HepG2 (cell line): ENCODE data around the gene VAV2. TPM values are rescaled to one million over a fixed set of nuclear protein-coding genes. Genes with fewer than 3 reads are reported as not detected.

Experiments
- ARHGAP35 ChIP-seq: sonication (generic); formaldehyde crosslinking; IDR thresholded peaks from 2 replicates; pipeline ENCODE4 v1.9.0; 2022; ENCODE audit warnings: mild to moderate bottlenecking, inconsistent platforms, moderate library complexity, missing genetic modification reagents, borderline replicate concordance
- CEBPG ChIP-seq: IDR thresholded peaks from 2 replicates; pipeline ENCODE4 v1.6.1; 2016
- ELF1 ChIP-seq: sonication (generic); formaldehyde crosslinking; IDR thresholded peaks from 2 replicates; pipeline ENCODE4 v1.4.0; 2020; ENCODE audit warnings: missing genetic modification reagents
- FOXK1 ChIP-seq: sonication (generic); formaldehyde crosslinking; IDR thresholded peaks from 2 replicates; pipeline ENCODE4 v1.4.0; 2020; ENCODE audit warnings: low read depth, missing genetic modification reagents, borderline replicate concordance
- HIVEP1 ChIP-seq: sonication (generic); formaldehyde crosslinking; IDR thresholded peaks from 2 replicates; pipeline ENCODE4 v1.4.0; 2020; ENCODE audit warnings: mild to moderate bottlenecking, missing genetic modification reagents
- NFATC3 ChIP-seq: sonication (generic); formaldehyde crosslinking; IDR thresholded peaks from 2 replicates; pipeline ENCODE4 v1.5.1; 2020; ENCODE audit warnings: mild to moderate bottlenecking, missing genetic modification reagents
- RBM39 ChIP-seq: fragments of 200-400 bp; formaldehyde crosslinking; IDR thresholded peaks from one replicate; pipeline ENCODE4 v1.6.1; 2018; ENCODE audit warnings: antibody characterized with exemption, mild to moderate bottlenecking, low read depth, low read length; ENCODE audit not compliant: poor library complexity, severe bottlenecking
- SALL1 ChIP-seq: sonication (generic); formaldehyde crosslinking; IDR thresholded peaks from 2 replicates; pipeline ENCODE4 v1.8.0; 2022; ENCODE audit warnings: mild to moderate bottlenecking, missing genetic modification reagents
- ZNF251 ChIP-seq: sonication (generic); formaldehyde crosslinking; IDR thresholded peaks from 2 replicates; pipeline ENCODE4 v1.9.0; 2021; ENCODE audit warnings: mild to moderate bottlenecking, missing genetic modification reagents
- ZNF367 ChIP-seq: sonication (generic); formaldehyde crosslinking; IDR thresholded peaks from 2 replicates; pipeline ENCODE4 v1.4.0; 2020; ENCODE audit warnings: missing genetic modification reagents, borderline replicate concordance
- ZNF549 ChIP-seq: sonication (generic); formaldehyde crosslinking; IDR thresholded peaks from 2 replicates; pipeline ENCODE4 v1.5.0; 2020; ENCODE audit warnings: missing genetic modification reagents
- ZNF567 ChIP-seq: sonication (generic); formaldehyde crosslinking; IDR thresholded peaks from 2 replicates; pipeline ENCODE4 v1.8.1; 2023; ENCODE audit warnings: mild to moderate bottlenecking, missing genetic modification reagents, borderline replicate concordance
- ZNF652 ChIP-seq: IDR thresholded peaks from 2 replicates; pipeline ENCODE4 v1.6.1; 2016; ENCODE audit warnings: low read depth, borderline replicate concordance
- ZNF766 ChIP-seq: sonication (generic); formaldehyde crosslinking; IDR thresholded peaks from 2 replicates; pipeline ENCODE4 v1.5.0; 2020; ENCODE audit warnings: missing genetic modification reagents, borderline replicate concordance
- ZNF780A ChIP-seq: sonication (generic); formaldehyde crosslinking; IDR thresholded peaks from 2 replicates; pipeline ENCODE4 v1.8.0; 2022; ENCODE audit warnings: mild to moderate bottlenecking, missing genetic modification reagents, moderate library complexity
- polyA plus RNA-seq, 8 experiments: library from polyadenylated mRNA; depleted of rRNA in 3 of 8; stranded (reverse) in 7 of 8; unstranded in 1 of 8; fragments of >200 nt; fragmentation: Illumina TruSeq in 4 of 8; extraction: Trizol in 4 of 8; gene quantifications; 2 replicates each; pipeline versions ENCODE4 v1.2.1 to v1.2.3, GENCODE V29; 2011 to 2016; ENCODE audit warnings: low read depth in 4 of 8, missing spikeins in 1 of 8, mixed read lengths in 1 of 8; ENCODE audit not compliant: insufficient read depth in 1 of 8
- total RNA-seq, 5 experiments: library from RNA; depleted of rRNA; stranded (reverse); fragments of >200 nt; fragmentation: Illumina TruSeq; extraction: Trizol; gene quantifications; 2 replicates each; pipeline ENCODE4 v1.2.3, GENCODE V29; 2016; ENCODE audit warnings: low read depth in 1 of 5
- TF ChIP-seq, protein P1 (sequence below): sonication (generic); formaldehyde crosslinking; IDR thresholded peaks from 2 replicates; pipeline ENCODE4 v1.4.0; 2020; ENCODE audit warnings: missing genetic modification reagents, mild to moderate bottlenecking, borderline replicate concordance
- TF ChIP-seq, protein P2 (sequence below), 2 experiments: sonication (generic) in 1 of 2; formaldehyde crosslinking in 1 of 2; IDR thresholded peaks; 2 replicates each; pipeline versions ENCODE4 v1.6.1 to v1.9.0; 2014 to 2022; ENCODE audit warnings: antibody characterized with exemption in 1 of 2, borderline replicate concordance in 1 of 2, inconsistent platforms in 1 of 2, low read depth in 1 of 2, missing genetic modification reagents in 1 of 2
- TF ChIP-seq, protein P3 (sequence below): sonication (generic); formaldehyde crosslinking; IDR thresholded peaks from 2 replicates; pipeline ENCODE4 v1.4.0; 2020; ENCODE audit warnings: missing genetic modification reagents

VAV2 gene
- total and polyA plus RNA-seq, 2 of the 13 experiments (the other 11 are each of a cell fraction or from before 2014, with no cell fraction given), result 22.5 to 22.9 TPM

DNA sequence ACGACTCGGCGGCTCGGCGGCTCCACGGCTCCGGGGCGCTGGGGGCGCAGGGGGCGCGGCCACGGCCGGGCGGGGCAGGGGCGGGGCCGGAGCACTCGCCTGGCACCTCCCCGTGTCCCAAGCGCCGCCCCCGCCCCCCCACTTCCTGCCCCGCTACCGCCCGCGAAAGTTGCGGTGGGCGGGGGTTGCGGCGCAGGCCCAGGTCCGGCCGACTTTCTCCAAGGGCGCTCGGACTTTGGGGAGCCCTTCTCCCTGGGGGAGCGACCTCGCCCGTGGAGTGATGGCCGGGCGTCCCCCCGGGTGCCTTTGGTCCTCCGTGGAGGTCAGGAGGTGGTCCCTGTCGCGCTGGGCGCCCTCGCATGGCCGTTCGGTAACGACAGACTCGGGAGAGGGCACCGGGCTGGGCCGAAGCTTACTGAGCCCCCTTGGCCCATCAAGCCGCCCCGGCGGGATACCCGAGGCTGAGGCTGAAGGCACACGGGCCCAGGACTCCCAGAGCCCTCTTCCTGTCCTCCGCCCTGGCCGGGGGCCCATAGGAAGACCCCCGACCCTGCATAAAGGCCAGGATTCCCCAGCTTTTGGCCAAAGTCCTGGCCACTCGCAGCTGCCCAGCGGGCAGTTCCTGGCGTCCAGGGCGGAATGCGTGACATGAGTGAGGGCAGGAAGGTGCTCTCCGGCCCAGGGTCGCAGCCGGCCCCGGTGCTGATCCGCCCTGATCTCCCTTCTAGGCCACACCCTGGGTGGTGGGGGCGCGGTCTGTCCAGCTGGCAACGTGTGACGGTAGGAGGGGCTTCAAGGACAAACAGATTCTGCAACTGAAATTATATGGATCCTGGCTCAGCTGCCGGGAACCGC, 883 bp upstream of the VAV2 start (continued):
- TF ChIP-seq ZNF780A (CRISPR knock-in tag), result no peak
- no peak for TF ChIP-seq ZNF549 (CRISPR knock-in tag)
- TF ChIP-seq ZNF567, result 0 out of 2 replicates have a peak, but pooled peaks have one; percentile 36
- peak; percentile 47 for TF ChIP-seq ELF1 (CRISPR knock-in tag)
- no peak for TF ChIP-seq ZNF766 (CRISPR knock-in tag)
- TF ChIP-seq ARHGAP35 (CRISPR knock-in tag), result peak; percentile 66; the same call in 1 of the 2 replicates
- TF ChIP-seq RBM39, result peak; percentile 83
- TF ChIP-seq, protein P1, sequence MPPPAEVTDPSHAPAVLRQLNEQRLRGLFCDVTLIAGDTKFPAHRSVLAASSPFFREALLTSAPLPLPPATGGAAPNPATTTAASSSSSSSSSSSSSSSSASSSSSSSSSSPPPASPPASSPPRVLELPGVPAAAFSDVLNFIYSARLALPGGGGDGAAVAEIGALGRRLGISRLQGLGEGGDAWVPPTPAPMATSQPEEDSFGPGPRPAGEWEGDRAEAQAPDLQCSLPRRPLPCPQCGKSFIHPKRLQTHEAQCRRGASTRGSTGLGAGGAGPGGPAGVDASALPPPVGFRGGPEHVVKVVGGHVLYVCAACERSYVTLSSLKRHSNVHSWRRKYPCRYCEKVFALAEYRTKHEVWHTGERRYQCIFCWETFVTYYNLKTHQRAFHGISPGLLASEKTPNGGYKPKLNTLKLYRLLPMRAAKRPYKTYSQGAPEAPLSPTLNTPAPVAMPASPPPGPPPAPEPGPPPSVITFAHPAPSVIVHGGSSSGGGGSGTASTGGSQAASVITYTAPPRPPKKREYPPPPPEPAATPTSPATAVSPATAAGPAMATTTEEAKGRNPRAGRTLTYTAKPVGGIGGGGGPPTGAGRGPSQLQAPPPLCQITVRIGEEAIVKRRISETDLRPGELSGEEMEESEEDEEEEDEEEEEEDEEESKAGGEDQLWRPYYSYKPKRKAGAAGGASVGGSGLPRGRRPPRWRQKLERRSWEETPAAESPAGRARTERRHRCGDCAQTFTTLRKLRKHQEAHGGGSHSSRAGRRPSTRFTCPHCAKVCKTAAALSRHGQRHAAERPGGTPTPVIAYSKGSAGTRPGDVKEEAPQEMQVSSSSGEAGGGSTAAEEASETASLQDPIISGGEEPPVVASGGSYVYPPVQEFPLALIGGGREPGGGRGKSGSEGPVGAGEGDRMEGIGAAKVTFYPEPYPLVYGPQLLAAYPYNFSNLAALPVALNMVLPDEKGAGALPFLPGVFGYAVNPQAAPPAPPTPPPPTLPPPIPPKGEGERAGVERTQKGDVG (CRISPR knock-in tag), result 0 out of 2 replicates have a peak, but pooled peaks have one; percentile 60
- no peak for TF ChIP-seq ZNF652 (CRISPR knock-in tag)
- TF ChIP-seq CEBPG, result peak; percentile 15; the same call in 1 of the 2 replicates
- no peak for TF ChIP-seq ZNF251 (CRISPR knock-in tag)
- TF ChIP-seq, protein P2, sequence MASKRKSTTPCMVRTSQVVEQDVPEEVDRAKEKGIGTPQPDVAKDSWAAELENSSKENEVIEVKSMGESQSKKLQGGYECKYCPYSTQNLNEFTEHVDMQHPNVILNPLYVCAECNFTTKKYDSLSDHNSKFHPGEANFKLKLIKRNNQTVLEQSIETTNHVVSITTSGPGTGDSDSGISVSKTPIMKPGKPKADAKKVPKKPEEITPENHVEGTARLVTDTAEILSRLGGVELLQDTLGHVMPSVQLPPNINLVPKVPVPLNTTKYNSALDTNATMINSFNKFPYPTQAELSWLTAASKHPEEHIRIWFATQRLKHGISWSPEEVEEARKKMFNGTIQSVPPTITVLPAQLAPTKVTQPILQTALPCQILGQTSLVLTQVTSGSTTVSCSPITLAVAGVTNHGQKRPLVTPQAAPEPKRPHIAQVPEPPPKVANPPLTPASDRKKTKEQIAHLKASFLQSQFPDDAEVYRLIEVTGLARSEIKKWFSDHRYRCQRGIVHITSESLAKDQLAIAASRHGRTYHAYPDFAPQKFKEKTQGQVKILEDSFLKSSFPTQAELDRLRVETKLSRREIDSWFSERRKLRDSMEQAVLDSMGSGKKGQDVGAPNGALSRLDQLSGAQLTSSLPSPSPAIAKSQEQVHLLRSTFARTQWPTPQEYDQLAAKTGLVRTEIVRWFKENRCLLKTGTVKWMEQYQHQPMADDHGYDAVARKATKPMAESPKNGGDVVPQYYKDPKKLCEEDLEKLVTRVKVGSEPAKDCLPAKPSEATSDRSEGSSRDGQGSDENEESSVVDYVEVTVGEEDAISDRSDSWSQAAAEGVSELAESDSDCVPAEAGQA (IDR thresholded peaks at IDR 0.05; ENCODE audit: low read depth), result no peak
- TF ChIP-seq, protein P2 (CRISPR knock-in tag; IDR thresholded peaks at IDR 0.05; ENCODE audit: borderline replicate concordance), result no peak
- TF ChIP-seq, protein P3, sequence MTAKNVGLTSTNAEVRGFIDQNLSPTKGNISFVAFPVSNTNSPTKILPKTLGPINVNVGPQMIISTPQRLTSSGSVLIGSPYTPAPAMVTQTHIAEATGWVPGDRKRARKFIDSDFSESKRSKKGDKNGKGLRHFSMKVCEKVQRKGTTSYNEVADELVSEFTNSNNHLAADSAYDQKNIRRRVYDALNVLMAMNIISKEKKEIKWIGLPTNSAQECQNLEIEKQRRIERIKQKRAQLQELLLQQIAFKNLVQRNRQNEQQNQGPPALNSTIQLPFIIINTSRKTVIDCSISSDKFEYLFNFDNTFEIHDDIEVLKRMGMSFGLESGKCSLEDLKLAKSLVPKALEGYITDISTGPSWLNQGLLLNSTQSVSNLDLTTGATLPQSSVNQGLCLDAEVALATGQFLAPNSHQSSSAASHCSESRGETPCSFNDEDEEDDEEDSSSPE, result peak; percentile 19; the same call in 1 of the 2 replicates
- TF ChIP-seq SALL1, result peak; percentile 58
- no peak for TF ChIP-seq ZNF367
- TF ChIP-seq NFATC3 (CRISPR knock-in tag), result peak; percentile 47; the same call in 1 of the 2 replicates
- peak; percentile 85 for TF ChIP-seq HIVEP1 (CRISPR knock-in tag)
- TF ChIP-seq FOXK1 (CRISPR knock-in tag), result no peak
